HCT116 (cell line): ENCODE data around the gene ZNF620. TPM values are rescaled to one million over a fixed set of nuclear protein-coding genes. Genes with fewer than 3 reads are reported as not detected.

Experiments used
- ATAC-seq: fragments of 200-7000 bp; cut with Tn5 transposase; 2 replicates; pipeline ENCODE4 v1.9.1; 2020; ENCODE audit warnings: mild to moderate bottlenecking, moderate library complexity
- BruUV-seq: library from RNA; stranded (reverse); fragments of 400-500 nt; replicated peaks from 2 replicates; lab custom pipeline; 2021; lab: Mats Ljungman, UMichigan
- CTCF ChIA-PET: fragments of 300-600 bp; sonication (Branson Sonifier 250); formaldehyde crosslinking; loops from one replicate; lab custom pipeline; 2021; ENCODE audit warnings: antibody characterized with exemption; lab: Charles Lee
- POLR2A ChIA-PET: fragments of 300-600, 350-600 bp; sonication (Branson Sonifier 250); formaldehyde crosslinking; loops from one replicate; lab custom pipeline; 2021; ENCODE audit warnings: antibody characterized with exemption; lab: Charles Lee
- RAD21 ChIA-PET, 2 experiments: fragments of 300-600 bp; sonication (Branson Sonifier 250); formaldehyde crosslinking; loops; one replicate each; lab custom pipeline; 2023; ENCODE audit warnings: low total read pairs in 2 of 2; ENCODE audit not compliant: uncharacterized antibody in 2 of 2, unreplicated experiment in 2 of 2, low non-redundant PET in 1 of 2; lab: Charles Lee
- DNase-seq: peaks from one replicate; pipeline ENCODE4 v3.0.0-alpha.2; 2010; ENCODE audit warnings: low read depth, low spot score
- H2AFZ ChIP-seq: fragments of 200-600 bp; shearing (Covaris generic), sonication (generic); 2 replicates; pipeline ENCODE4 v1.6.1; 2017; ENCODE audit warnings: low read depth, mixed run types, mixed read lengths, antibody characterized with exemption, low read length; ENCODE audit not compliant: poor library complexity, severe bottlenecking
- H3K27ac ChIP-seq: 2 replicates; pipeline ENCODE4 v1.5.1; 2012; ENCODE audit warnings: low read depth, low read length
- H3K27me3 ChIP-seq: fragments of 200-600 bp; sonication (generic); 2 replicates; pipeline ENCODE4 v1.6.1; 2016; ENCODE audit warnings: mixed run types, low read length, mixed read lengths; ENCODE audit not compliant: insufficient read depth
- H3K36me3 ChIP-seq, 2 experiments: fragments of 200-500 bp in 1 of 2; fragments of 200-600 bp in 1 of 2; sonication (Bioruptor generic) in 1 of 2; sonication (generic) in 1 of 2; 2 replicates each; pipeline versions ENCODE4 v1.5.1 to v1.6.1; 2014 to 2016; ENCODE audit warnings: low read length in 2 of 2, inconsistent platforms in 1 of 2, mixed read lengths in 1 of 2, mixed run types in 1 of 2; ENCODE audit not compliant: insufficient read depth in 2 of 2, control insufficient read depth in 1 of 2
- H3K4me1 ChIP-seq, 2 experiments: fragments of 200-600 bp in 1 of 2; sonication (generic) in 1 of 2; 2 replicates each; pipeline versions ENCODE4 v1.5.1 to v1.6.1; 2012 to 2017; ENCODE audit warnings: low read length in 2 of 2, inconsistent platforms in 1 of 2, mild to moderate bottlenecking in 1 of 2, mixed read lengths in 1 of 2, mixed run types in 1 of 2, moderate library complexity in 1 of 2; ENCODE audit not compliant: insufficient read depth in 2 of 2, control insufficient read depth in 1 of 2
- H3K4me2 ChIP-seq: fragments of 200-600 bp; sonication (generic); 2 replicates; pipeline ENCODE4 v1.6.1; 2017; ENCODE audit warnings: mixed run types, low read length, mixed read lengths
- H3K4me3 ChIP-seq, 2 experiments: fragments of 200-600 bp in 1 of 2; sonication (generic) in 1 of 2; replicated peaks in 1 of 2; 2 replicates each; pipeline ENCODE4 v1.5.1; 2011 to 2016; ENCODE audit warnings: low read length in 2 of 2, control low read depth in 1 of 2, low read depth in 1 of 2, mild to moderate bottlenecking in 1 of 2, mixed read lengths in 1 of 2, mixed run types in 1 of 2
- H3K79me2 ChIP-seq: fragments of 200-600 bp; sonication (generic); 2 replicates; pipeline ENCODE4 v1.6.1; 2017; ENCODE audit warnings: mild to moderate bottlenecking, mixed run types, low read length, moderate library complexity, mixed read lengths; ENCODE audit not compliant: insufficient read depth
- H3K9ac ChIP-seq: fragments of 200-600 bp; sonication (generic); 2 replicates; pipeline ENCODE4 v1.6.1; 2016; ENCODE audit warnings: low read length, mixed read lengths
- H3K9me2 ChIP-seq: fragments of 200-600 bp; sonication (generic), shearing (Covaris generic); 2 replicates; pipeline ENCODE4 v1.6.1; 2017; ENCODE audit warnings: mixed run types, mild to moderate bottlenecking, moderate library complexity; ENCODE audit not compliant: insufficient read depth
- H3K9me3 ChIP-seq, 2 experiments: fragments of 200-500 bp in 1 of 2; fragments of 200-600 bp in 1 of 2; sonication (Bioruptor generic) in 1 of 2; sonication (generic) in 1 of 2; 2 replicates each; pipeline ENCODE4 v1.6.1; 2014 to 2017; ENCODE audit warnings: low read length in 2 of 2, mixed read lengths in 2 of 2, inconsistent platforms in 1 of 2, low read depth in 1 of 2, mild to moderate bottlenecking in 1 of 2, mixed run types in 1 of 2, moderate library complexity in 1 of 2; ENCODE audit not compliant: control insufficient read depth in 1 of 2, insufficient read depth in 1 of 2
- H4K20me1 ChIP-seq: fragments of 200-600 bp; sonication (generic), shearing (Covaris generic); 2 replicates; pipeline ENCODE4 v1.6.1; 2017; ENCODE audit warnings: mixed run types, mild to moderate bottlenecking, moderate library complexity; ENCODE audit not compliant: insufficient read depth
- CBX3 ChIP-seq: IDR thresholded peaks from 2 replicates; pipeline ENCODE4 v1.6.1; 2012; ENCODE audit warnings: low read depth
- CEBPB ChIP-seq: IDR thresholded peaks from 2 replicates; pipeline ENCODE4 v1.6.1; 2012; ENCODE audit warnings: low read depth
- EZH2 ChIP-seq: fragments of 200-600 bp; sonication (generic); IDR thresholded peaks from 2 replicates; pipeline ENCODE4 v1.6.1; 2017; ENCODE audit warnings: antibody characterized with exemption, mixed run types
- EZH2phosphoT487 ChIP-seq: fragments of 200-600 bp; IDR thresholded peaks from 2 replicates; pipeline ENCODE4 v1.6.1; 2018; ENCODE audit warnings: antibody characterized with exemption, borderline replicate concordance
- JUND ChIP-seq: IDR thresholded peaks from 2 replicates; pipeline ENCODE4 v1.6.1; 2012
- SP1 ChIP-seq: IDR thresholded peaks from 2 replicates; pipeline ENCODE4 v1.6.1; 2012; ENCODE audit warnings: low read depth
- TCF7L2 ChIP-seq: IDR thresholded peaks from 2 replicates; pipeline ENCODE4 v1.7.0; 2011; ENCODE audit warnings: borderline replicate concordance, inconsistent platforms; ENCODE audit not compliant: insufficient read depth, insufficient read length; ENCODE audit errors: extremely low read depth
- intact Hi-C: fragments of 100-400 bp; cut with micrococcal nuclease; formaldehyde crosslinking; loops from 2 replicates; pipeline ENCODE4 v1.10.0; 2022
- total RNA-seq: library from RNA; stranded (reverse); gene quantifications from one replicate; pipeline ENCODE4 v1.2.1, GENCODE V29; 2021; ENCODE audit not compliant: unreplicated experiment
- TF ChIP-seq, protein P1 (sequence below), 3 experiments: fragments of 200-600 bp in 1 of 3; sonication (generic) in 1 of 3; IDR thresholded peaks in 2 of 3; conservative IDR thresholded peaks in 1 of 3; 2 replicates each; pipeline ENCODE4 v1.5.1; 2012 to 2017; ENCODE audit warnings: low read depth in 2 of 3, low read length in 2 of 3, antibody characterized with exemption in 1 of 3, borderline replicate concordance in 1 of 3, control low read depth in 1 of 3, mild to moderate bottlenecking in 1 of 3, mixed read lengths in 1 of 3, mixed run types in 1 of 3, moderate library complexity in 1 of 3; ENCODE audit not compliant: insufficient read depth in 1 of 3
- TF ChIP-seq, protein P2 (sequence below): IDR thresholded peaks from 2 replicates; pipeline ENCODE4 v1.6.1; 2012
- TF ChIP-seq, protein P3 (sequence below): IDR thresholded peaks from 2 replicates; pipeline ENCODE4 v1.6.1; 2012
- TF ChIP-seq, protein P4 (sequence below): IDR thresholded peaks from 2 replicates; pipeline ENCODE4 v1.6.1; 2011; ENCODE audit warnings: mild to moderate bottlenecking, low read length, moderate library complexity; ENCODE audit not compliant: insufficient replicate concordance; ENCODE audit errors: extremely low read depth

Gene ZNF620
- total RNA-seq, 1 experiment from 2014 or later: 10.2 TPM

DNA sequence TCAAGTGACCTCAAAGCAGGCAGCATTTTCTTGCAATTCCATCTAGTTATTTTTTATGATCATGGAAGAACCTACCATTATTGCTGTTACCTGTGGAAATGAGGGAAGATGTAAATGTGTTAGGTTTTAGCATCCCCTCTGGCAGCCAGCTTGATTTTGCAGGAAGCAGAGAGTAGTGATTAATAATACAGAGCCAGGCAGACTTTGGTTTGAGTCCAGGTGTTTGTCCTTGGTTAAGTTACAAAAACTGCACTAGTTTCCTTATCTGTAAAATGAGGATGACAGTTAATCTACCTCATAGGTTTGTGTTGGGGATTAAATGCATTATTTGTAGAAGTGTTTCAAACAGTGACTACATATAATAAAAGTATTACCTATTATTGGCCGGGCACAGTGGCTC is 12.2 kb downstream of the ZNF620 start:
- POLR2A ChIA-PET: no interaction called here
- Histone ChIP-seq H3K27ac (no peak overlapping the region), H3K9me3 (no peaks in the 10 kb centered on the region), H2AFZ (no peak overlapping the region), H3K79me2 (no peaks in the 10 kb centered on the region), H3K36me3 (peaks cover 4 to 9% of the 10 kb centered on the region in 2 experiments; a peak in 2 of 4 replicates), H3K4me3 (no peak overlapping the region), H3K4me2 (no peak overlapping the region), H3K4me1 (no peaks in the 10 kb centered on the region), H4K20me1 (no peaks in the 10 kb centered on the region), H3K9ac (no peak overlapping the region), H3K27me3 (no peaks in the 10 kb centered on the region), H3K9me2 (no peaks in the 10 kb centered on the region)
- intact Hi-C loops: no loop called here
- CTCF ChIA-PET: no interaction called here
- BruUV-seq: no TSS peak
- no peak for TF ChIP-seq EZH2phosphoT487
- TF ChIP-seq, protein P1, sequence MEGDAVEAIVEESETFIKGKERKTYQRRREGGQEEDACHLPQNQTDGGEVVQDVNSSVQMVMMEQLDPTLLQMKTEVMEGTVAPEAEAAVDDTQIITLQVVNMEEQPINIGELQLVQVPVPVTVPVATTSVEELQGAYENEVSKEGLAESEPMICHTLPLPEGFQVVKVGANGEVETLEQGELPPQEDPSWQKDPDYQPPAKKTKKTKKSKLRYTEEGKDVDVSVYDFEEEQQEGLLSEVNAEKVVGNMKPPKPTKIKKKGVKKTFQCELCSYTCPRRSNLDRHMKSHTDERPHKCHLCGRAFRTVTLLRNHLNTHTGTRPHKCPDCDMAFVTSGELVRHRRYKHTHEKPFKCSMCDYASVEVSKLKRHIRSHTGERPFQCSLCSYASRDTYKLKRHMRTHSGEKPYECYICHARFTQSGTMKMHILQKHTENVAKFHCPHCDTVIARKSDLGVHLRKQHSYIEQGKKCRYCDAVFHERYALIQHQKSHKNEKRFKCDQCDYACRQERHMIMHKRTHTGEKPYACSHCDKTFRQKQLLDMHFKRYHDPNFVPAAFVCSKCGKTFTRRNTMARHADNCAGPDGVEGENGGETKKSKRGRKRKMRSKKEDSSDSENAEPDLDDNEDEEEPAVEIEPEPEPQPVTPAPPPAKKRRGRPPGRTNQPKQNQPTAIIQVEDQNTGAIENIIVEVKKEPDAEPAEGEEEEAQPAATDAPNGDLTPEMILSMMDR (IDR thresholded peaks at IDR 0.05 in 2 of 3, conservative IDR thresholded peaks at IDR 0.05 in 1 of 3; ENCODE audit: borderline replicate concordance in 1 of 3, insufficient read depth in 1 of 3, low read depth in 2 of 3, low read length in 2 of 3): no peak
- ATAC-seq (no peak), DNase-seq (no peak)
- RAD21 ChIA-PET: no interaction called here

DNA sequence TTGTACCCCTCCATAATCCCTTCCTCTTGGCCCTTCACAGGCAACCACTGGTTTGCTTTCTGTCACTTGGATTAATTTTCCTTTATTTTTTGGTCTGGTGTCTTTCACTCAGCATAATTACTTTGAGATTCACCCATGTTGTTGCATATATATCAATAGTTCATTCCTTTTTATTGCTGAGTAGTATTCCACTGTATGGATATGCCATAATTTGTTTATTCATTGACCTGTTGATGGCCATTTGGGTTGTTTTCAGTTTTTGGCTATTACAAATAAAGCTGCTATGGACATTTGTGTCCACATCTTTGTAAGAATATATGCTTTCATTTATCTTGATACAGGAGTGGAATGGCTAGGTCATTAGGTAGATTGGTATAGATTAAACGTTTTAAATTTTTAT is 13.0 kb downstream of the ZNF620 start:
- ATAC-seq: no peak
- Histone ChIP-seq H3K9me2 (no peaks in the 10 kb centered on the region), H3K4me3 (no peak overlapping the region), H3K79me2 (no peaks in the 10 kb centered on the region), H2AFZ (no peak overlapping the region), H4K20me1 (no peaks in the 10 kb centered on the region), H3K9ac (no peak overlapping the region), H3K36me3 (peaks cover 4 to 9% of the 10 kb centered on the region in 2 experiments; a peak in 2 of 4 replicates), H3K27me3 (no peaks in the 10 kb centered on the region), H3K4me1 (peaks cover 0 to 3% of the 10 kb centered on the region in 2 experiments; a peak in 1 of 4 replicates)
- BruUV-seq: no TSS peak
- RAD21 ChIA-PET: no interaction called here
- intact Hi-C loops: no loop called here
- no peak for DNase-seq
- TF ChIP-seq, protein P2, sequence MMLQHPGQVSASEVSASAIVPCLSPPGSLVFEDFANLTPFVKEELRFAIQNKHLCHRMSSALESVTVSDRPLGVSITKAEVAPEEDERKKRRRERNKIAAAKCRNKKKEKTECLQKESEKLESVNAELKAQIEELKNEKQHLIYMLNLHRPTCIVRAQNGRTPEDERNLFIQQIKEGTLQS: no peak
- TF ChIP-seq JUND: no peak
- TF ChIP-seq, protein P3, sequence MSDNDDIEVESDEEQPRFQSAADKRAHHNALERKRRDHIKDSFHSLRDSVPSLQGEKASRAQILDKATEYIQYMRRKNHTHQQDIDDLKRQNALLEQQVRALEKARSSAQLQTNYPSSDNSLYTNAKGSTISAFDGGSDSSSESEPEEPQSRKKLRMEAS: no peak
- no peak for TF ChIP-seq SP1
- TF ChIP-seq, protein P1 (IDR thresholded peaks at IDR 0.05 in 2 of 3, conservative IDR thresholded peaks at IDR 0.05 in 1 of 3; ENCODE audit: borderline replicate concordance in 1 of 3, insufficient read depth in 1 of 3, low read depth in 2 of 3, low read length in 2 of 3): no peak
- no peak for TF ChIP-seq EZH2
- TF ChIP-seq CEBPB: no peak
- no peak for TF ChIP-seq EZH2phosphoT487
- no peak for TF ChIP-seq CBX3
- TF ChIP-seq, protein P4, sequence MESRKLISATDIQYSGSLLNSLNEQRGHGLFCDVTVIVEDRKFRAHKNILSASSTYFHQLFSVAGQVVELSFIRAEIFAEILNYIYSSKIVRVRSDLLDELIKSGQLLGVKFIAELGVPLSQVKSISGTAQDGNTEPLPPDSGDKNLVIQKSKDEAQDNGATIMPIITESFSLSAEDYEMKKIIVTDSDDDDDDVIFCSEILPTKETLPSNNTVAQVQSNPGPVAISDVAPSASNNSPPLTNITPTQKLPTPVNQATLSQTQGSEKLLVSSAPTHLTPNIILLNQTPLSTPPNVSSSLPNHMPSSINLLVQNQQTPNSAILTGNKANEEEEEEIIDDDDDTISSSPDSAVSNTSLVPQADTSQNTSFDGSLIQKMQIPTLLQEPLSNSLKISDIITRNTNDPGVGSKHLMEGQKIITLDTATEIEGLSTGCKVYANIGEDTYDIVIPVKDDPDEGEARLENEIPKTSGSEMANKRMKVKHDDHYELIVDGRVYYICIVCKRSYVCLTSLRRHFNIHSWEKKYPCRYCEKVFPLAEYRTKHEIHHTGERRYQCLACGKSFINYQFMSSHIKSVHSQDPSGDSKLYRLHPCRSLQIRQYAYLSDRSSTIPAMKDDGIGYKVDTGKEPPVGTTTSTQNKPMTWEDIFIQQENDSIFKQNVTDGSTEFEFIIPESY: no peak
- TF ChIP-seq TCF7L2: no peak
- TF ChIP-seq, all 23 proteins: peak for 0
- H3K27ac ChIP-seq: no peak overlapping the region
- no peaks in the 10 kb centered on the region for H3K9me3 ChIP-seq
- POLR2A ChIA-PET: no interaction called here
- CTCF ChIA-PET: no interaction called here
- no peak overlapping the region for H3K4me2 ChIP-seq
